ENCODE data around the gene ACVR2B.
"Not testable (repeated sequence)": the region's sequence is repeated elsewhere in the genome, so short reads cannot be mapped to it uniquely, and the experiment has no call there.

GRCh38 chr3:38438436-38439069, 15.1 kb upstream of the ACVR2B start:
- TF ChIP-seq CTCF, POLR2A (IDR thresholded peaks at IDR 0.05): not testable (repeated sequence)
